CD4-positive, alpha-beta T cell treated with Interleukin-17A for 4 hours (primary cell): ENCODE results near the gene AHRR.
A peak's percentile ranks its signal among the peaks of the same experiment; 100 is the strongest.
"Not testable (repeated sequence)": the region's sequence is repeated elsewhere in the genome, so short reads cannot be mapped to it uniquely, and the experiment has no call there.

ENCODE experiments used
- DNase-seq: peaks from one replicate; pipeline ENCODE4 v3.0.0-alpha.2; 2020; ENCODE audit warnings: mixed read lengths

The AHRR gene

GRCh38 chr5:398475-399295 is 77.2 kb downstream of the AHRR start:
- DNase-seq, result no peak

GRCh38 chr5:399296-400281 is 78.1 kb downstream of the AHRR start:
- DNase-seq, result peak; percentile 50

- DNase-seq, result no peak
These were observed 79.0 kb downstream of the AHRR start for GRCh38 chr5:400282-401145.

GRCh38 chr5:401146-402034 is 79.9 kb downstream of the AHRR start:
- no peak for DNase-seq

GRCh38 chr5:402219-402614 is 80.7 kb downstream of the AHRR start:
- DNase-seq, result not testable (repeated sequence)

- no peak for DNase-seq
These were observed 81.3 kb downstream of the AHRR start for GRCh38 chr5:402615-403359.

GRCh38 chr5:403995-404394 is 82.5 kb downstream of the AHRR start:
- no peak for DNase-seq

- DNase-seq, result no peak
These were observed 83.2 kb downstream of the AHRR start for GRCh38 chr5:404666-405241.

- no peak for DNase-seq
These were observed 83.9 kb downstream of the AHRR start for GRCh38 chr5:405421-405820.

GRCh38 chr5:406041-406440 is 84.5 kb downstream of the AHRR start:
- no peak for DNase-seq

GRCh38 chr5:407051-407450 is 85.5 kb downstream of the AHRR start:
- DNase-seq, result no peak

GRCh38 chr5:407801-408268 is 86.3 kb downstream of the AHRR start:
- no peak for DNase-seq

- no peak for DNase-seq
These were observed 89.5 kb downstream of the AHRR start for GRCh38 chr5:410911-411517.

GRCh38 chr5:411728-412127 is 90.2 kb downstream of the AHRR start:
- no peak for DNase-seq

- not testable (repeated sequence) for DNase-seq
These were observed 93.7 kb downstream of the AHRR start for GRCh38 chr5:414991-415927.

GRCh38 chr5:415928-416635 is 94.6 kb downstream of the AHRR start:
- DNase-seq, result no peak

- no peak for DNase-seq
These were observed 95.1 kb downstream of the AHRR start for GRCh38 chr5:416636-416960.
